Thoracic aorta (tissue), 2 donors: ENCODE data around the gene FZD2. TPM values are rescaled to one million over a fixed set of nuclear protein-coding genes. Genes with fewer than 3 reads are reported as not detected.

Experiments used
- ATAC-seq: fragments of 150-250 bp; one replicate; pipeline ENCODE4 v1.8.0; 2017; ENCODE audit warnings: low read depth; ENCODE audit not compliant: insufficient number of reproducible peaks, low FRiP score
- DNase-seq: peaks from one replicate; pipeline ENCODE4 v3.0.0-alpha.2; 2020; ENCODE audit warnings: low spot score
- H3K27ac ChIP-seq, 2 donors: fragments of 200-600 bp; sonication (generic); 1 replicate in 1 of 2; 2 replicates in 1 of 2; pipeline ENCODE4 v1.5.1; 2016; ENCODE audit warnings: mild to moderate bottlenecking in 2 of 2, moderate library complexity in 2 of 2
- H3K27me3 ChIP-seq: fragments of 200-600 bp; sonication (generic); replicated peaks from 2 replicates; pipeline ENCODE4 v1.6.0; 2016; ENCODE audit warnings: mild to moderate bottlenecking; ENCODE audit not compliant: insufficient read depth
- H3K36me3 ChIP-seq: fragments of 200-600 bp; sonication (generic); one replicate; pipeline ENCODE4 v1.5.1; 2016
- H3K4me1 ChIP-seq, 2 donors: fragments of 200-600 bp; sonication (generic); 1 replicate in 1 of 2; 2 replicates in 1 of 2; pipeline versions ENCODE4 v1.5.1 to v1.6.0; 2016; ENCODE audit warnings: low read depth in 2 of 2, mild to moderate bottlenecking in 1 of 2; ENCODE audit not compliant: control insufficient read depth in 1 of 2
- H3K4me3 ChIP-seq: fragments of 200-600 bp; sonication (generic); 2 replicates; pipeline ENCODE4 v1.5.1; 2016; ENCODE audit warnings: mild to moderate bottlenecking
- H3K9me3 ChIP-seq: fragments of 200-600 bp; sonication (generic); 2 replicates; pipeline ENCODE4 v1.5.1; 2016
- CTCF ChIP-seq: fragments of 200-600 bp; sonication (generic); IDR thresholded peaks from one replicate; pipeline ENCODE4 v1.5.1; 2019; ENCODE audit warnings: antibody characterized with exemption
- total RNA-seq, 2 donors: library from RNA; depleted of rRNA; stranded (reverse); fragments of >200 nt; gene quantifications; one replicate each; pipeline versions ENCODE4 v1.1.0 to v1.2.3, GENCODE V29; 2016

FZD2 gene
- total RNA-seq, 2 donors from 2014 or later: 12.6 to 24.2 TPM

GRCh38 chr17:44527102-44527501 is 30.2 kb upstream of the FZD2 start:
- H3K9me3 ChIP-seq: no peaks in the 10 kb centered on the region
- ATAC-seq (no peak), DNase-seq (no peak)
- TF ChIP-seq CTCF: no peak
- no peak overlapping the region for H3K27ac ChIP-seq
- no peaks in the 10 kb centered on the region for H3K36me3 ChIP-seq
- no peak overlapping the region for H3K4me3 ChIP-seq
- no peaks in the 10 kb centered on the region for H3K27me3 ChIP-seq
- no peaks in the 10 kb centered on the region for H3K4me1 ChIP-seq

DNA sequence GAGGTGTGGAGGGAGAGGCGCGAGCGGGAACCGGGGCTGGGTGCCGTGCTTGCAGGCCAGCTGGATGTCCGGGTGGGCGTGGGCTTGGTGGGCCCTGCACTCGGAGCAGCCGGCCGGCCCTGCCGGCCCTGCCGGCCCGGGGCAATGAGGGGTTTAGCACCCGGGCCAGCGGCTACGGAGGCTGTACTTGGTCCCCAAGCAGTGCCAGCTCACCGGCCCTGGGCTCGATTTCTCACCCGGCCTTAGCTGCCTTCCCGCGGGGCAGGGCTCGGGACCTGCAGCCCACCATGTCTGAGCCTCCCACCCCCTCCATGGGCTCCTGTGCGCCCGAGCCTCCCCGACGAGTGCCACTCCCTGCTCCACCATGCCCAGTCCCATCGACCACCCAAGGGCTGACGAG is 29.3 kb upstream of the FZD2 start:
- H3K27me3 ChIP-seq: no peaks in the 10 kb centered on the region
- no peaks in the 10 kb centered on the region for H3K4me1 ChIP-seq
- H3K36me3 ChIP-seq: no peaks in the 10 kb centered on the region
- ATAC-seq (no peak), DNase-seq (no peak)
- no peak overlapping the region for H3K4me3 ChIP-seq
- TF ChIP-seq CTCF: no peak
- no peak overlapping the region for H3K27ac ChIP-seq
- no peaks in the 10 kb centered on the region for H3K9me3 ChIP-seq

DNA sequence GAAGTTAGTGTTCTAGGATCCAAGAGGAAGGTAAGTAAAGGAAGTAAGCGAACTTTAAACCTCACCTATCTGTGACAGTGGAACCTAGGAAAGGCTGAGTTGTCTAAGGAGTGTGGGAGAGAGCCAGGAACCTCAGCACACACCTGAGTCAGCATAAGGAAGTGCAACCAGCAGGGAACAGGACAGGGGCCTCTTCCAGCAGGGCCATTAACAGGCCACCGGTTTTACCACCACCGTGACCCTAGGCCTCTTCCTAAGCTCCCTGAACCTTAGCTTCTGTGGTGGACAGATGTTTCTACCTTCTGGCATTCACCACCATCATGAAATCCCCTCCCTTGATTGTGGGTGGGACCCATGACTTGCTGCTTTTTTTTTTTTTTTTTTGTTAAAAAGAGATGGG is 27.4 kb upstream of the FZD2 start:
- peaks cover 4 to 14% of the 10 kb centered on the region in 2 donors for H3K4me1 ChIP-seq
- no peak overlapping the region for H3K27ac ChIP-seq
- ATAC-seq: no peak
- no peaks in the 10 kb centered on the region for H3K9me3 ChIP-seq
- H3K36me3 ChIP-seq: no peaks in the 10 kb centered on the region
- no peak overlapping the region for H3K4me3 ChIP-seq
- no peak for DNase-seq
- H3K27me3 ChIP-seq: no peaks in the 10 kb centered on the region
- no peak for TF ChIP-seq CTCF

DNA sequence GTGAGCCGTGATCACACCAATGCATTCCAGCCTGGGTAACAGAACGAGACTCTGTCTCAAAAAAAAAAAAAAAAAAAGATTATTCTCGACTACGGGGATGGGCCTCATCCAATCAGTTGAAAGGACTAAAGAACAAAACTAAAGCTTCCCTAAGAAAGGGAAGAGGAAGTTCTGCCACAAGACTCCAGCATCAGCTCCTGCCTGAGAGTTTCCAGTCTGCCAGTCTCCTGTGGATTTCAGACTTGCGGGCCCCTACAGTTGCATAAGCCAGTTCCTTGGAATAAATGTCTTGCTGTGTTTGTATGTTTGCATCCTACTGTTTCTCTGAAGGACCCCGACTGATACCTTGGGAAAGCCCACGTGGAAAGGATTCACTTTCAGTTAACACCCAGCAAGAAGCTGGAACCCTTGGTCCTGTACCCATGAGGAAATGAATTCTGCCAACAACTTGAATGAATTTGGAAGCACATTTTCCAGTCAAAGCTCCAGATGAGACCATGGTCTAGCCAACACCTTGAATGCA is 26.3 kb upstream of the FZD2 start:
- TF ChIP-seq CTCF: no peak
- Histone ChIP-seq H3K4me1 (peaks cover 4 to 14% of the 10 kb centered on the region in 2 donors), H3K9me3 (no peaks in the 10 kb centered on the region), H3K36me3 (no peaks in the 10 kb centered on the region), H3K27me3 (no peaks in the 10 kb centered on the region), H3K4me3 (no peak overlapping the region), H3K27ac (no peak overlapping the region)
- ATAC-seq (no peak), DNase-seq (no peak)

GRCh38 chr17:44533533-44534246 is 23.6 kb upstream of the FZD2 start:
- DNase-seq (peak; percentile 73), ATAC-seq (peak; percentile 53)
- H3K27me3 ChIP-seq: no peaks in the 10 kb centered on the region
- peaks cover 4 to 14% of the 10 kb centered on the region in 2 donors for H3K4me1 ChIP-seq
- peak overlapping the region; percentile 18 to 58 for H3K27ac ChIP-seq
- H3K36me3 ChIP-seq: no peaks in the 10 kb centered on the region
- H3K9me3 ChIP-seq: no peaks in the 10 kb centered on the region
- peak overlapping the region; percentile 62 for H3K4me3 ChIP-seq
- peak; percentile 97 for TF ChIP-seq CTCF
